AG04450 (cell line): ENCODE data around the gene PLEKHA6. TPM values are rescaled to one million over a fixed set of nuclear protein-coding genes. Genes with fewer than 3 reads are reported as not detected.

ENCODE experiments used
- CTCF ChIA-PET: fragments of 300-600, 350-600 bp; formaldehyde crosslinking; extraction: SDS; loops from one replicate; lab custom pipeline; 2022; ENCODE audit warnings: antibody characterized with exemption, inconsistent platforms; lab: Charles Lee
- POLR2A ChIA-PET: fragments of 350-600 bp; formaldehyde crosslinking; extraction: SDS; loops from one replicate; lab custom pipeline; 2021; ENCODE audit warnings: antibody characterized with exemption, inconsistent platforms; lab: Yijun Ruan, JAX
- DNase-seq: peaks from one replicate; pipeline ENCODE4 v3.0.0-alpha.2; 2011; ENCODE audit warnings: low read depth, low spot score
- H3K27ac ChIP-seq: one replicate; pipeline ENCODE4 v1.5.1; 2012; ENCODE audit warnings: low read depth, low read length, control low read depth
- H3K27me3 ChIP-seq: one replicate; pipeline ENCODE4 v1.6.0; 2012; ENCODE audit warnings: low read length; ENCODE audit not compliant: control insufficient read depth, insufficient read depth
- H3K4me3 ChIP-seq: 2 replicates; pipeline ENCODE4 v1.5.1; 2011; ENCODE audit warnings: mild to moderate bottlenecking, low read depth, low read length, control low read depth
- H3K9me3 ChIP-seq: 2 replicates; pipeline ENCODE4 v1.5.1; 2012; ENCODE audit warnings: low read length; ENCODE audit not compliant: control insufficient read depth, insufficient read depth
- polyA plus RNA-seq: library from polyadenylated mRNA; depleted of rRNA; stranded (reverse); fragments of >200 nt; gene quantifications from 2 replicates; pipeline ENCODE4 v1.2.3, GENCODE V29; 2011
- TF ChIP-seq, protein P1 (sequence below): IDR thresholded peaks from 2 replicates; pipeline ENCODE4 v1.5.1; 2011; ENCODE audit warnings: low read depth, low read length, control low read depth, inconsistent platforms

Gene PLEKHA6
- polyA plus RNA-seq, 1 experiment, result 6.8 TPM

DNA sequence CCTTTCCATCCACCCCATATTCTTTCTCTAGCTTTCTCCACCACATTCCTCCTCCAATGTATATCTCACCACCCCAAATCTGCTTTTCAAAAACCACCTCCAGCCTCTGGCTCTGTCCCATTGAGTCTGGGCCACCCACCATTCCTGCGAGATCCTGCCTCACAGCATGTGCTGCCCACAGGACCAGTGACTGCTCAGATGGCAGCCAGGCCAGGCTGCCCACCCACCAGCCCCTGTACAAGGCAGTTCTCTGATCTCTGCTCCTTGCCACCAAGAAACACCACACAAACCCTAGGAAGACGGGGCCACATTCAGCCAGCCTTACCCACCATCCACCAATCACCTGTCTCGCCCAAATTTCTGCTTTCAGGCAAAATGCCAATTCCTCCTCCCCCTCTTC, 53.7 kb downstream of the PLEKHA6 start:
- no peak for DNase-seq
- ChIA-PET POLR2A (interaction anchor here (0.8 kb wide), 1 partner anchor 175 kb away, joined by 3 read pairs; no protein-coding TSS in a partner anchor), CTCF (interaction anchor here (0.6 to 2.1 kb wide), 2 partner anchors 48 to 58 kb away, joined by 4 to 10 read pairs; no protein-coding TSS in a partner anchor)
- H3K27ac ChIP-seq, result no peak overlapping the region
- H3K4me3 ChIP-seq, result peak overlapping the region; percentile 56
- H3K27me3 ChIP-seq, result no peaks in the 10 kb centered on the region
- no peaks in the 10 kb centered on the region for H3K9me3 ChIP-seq
- TF ChIP-seq, protein P1, sequence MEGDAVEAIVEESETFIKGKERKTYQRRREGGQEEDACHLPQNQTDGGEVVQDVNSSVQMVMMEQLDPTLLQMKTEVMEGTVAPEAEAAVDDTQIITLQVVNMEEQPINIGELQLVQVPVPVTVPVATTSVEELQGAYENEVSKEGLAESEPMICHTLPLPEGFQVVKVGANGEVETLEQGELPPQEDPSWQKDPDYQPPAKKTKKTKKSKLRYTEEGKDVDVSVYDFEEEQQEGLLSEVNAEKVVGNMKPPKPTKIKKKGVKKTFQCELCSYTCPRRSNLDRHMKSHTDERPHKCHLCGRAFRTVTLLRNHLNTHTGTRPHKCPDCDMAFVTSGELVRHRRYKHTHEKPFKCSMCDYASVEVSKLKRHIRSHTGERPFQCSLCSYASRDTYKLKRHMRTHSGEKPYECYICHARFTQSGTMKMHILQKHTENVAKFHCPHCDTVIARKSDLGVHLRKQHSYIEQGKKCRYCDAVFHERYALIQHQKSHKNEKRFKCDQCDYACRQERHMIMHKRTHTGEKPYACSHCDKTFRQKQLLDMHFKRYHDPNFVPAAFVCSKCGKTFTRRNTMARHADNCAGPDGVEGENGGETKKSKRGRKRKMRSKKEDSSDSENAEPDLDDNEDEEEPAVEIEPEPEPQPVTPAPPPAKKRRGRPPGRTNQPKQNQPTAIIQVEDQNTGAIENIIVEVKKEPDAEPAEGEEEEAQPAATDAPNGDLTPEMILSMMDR, result no peak

DNA sequence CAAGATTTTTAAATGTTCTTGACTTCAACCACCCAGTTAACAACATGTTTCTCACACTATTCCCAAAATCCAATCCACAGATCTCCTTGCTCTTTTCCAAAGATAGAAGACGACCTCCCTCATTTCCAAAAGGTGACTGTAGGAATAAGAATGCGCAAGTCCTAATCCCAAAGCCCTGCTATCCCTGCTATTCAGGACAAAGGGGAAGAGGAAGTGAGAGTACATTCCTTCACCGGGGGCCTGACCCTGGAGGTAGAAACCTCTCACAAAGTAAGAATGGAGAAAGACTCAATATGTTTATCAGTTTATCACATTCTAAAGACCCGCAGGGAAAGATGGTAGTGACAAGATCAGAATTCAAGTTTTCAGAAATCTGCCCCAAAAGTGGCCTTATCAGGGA, 55.7 kb downstream of the PLEKHA6 start:
- H3K9me3 ChIP-seq, result no peaks in the 10 kb centered on the region
- DNase-seq, result no peak
- no peaks in the 10 kb centered on the region for H3K27me3 ChIP-seq
- H3K27ac ChIP-seq, result no peak overlapping the region
- ChIA-PET CTCF (interaction anchor here (1.0 kb wide), 1 partner anchor 59 kb away, joined by 3 read pairs; no protein-coding TSS in a partner anchor), POLR2A (no interaction called here)
- H3K4me3 ChIP-seq, result no peak overlapping the region
- TF ChIP-seq, protein P1, result no peak

DNA sequence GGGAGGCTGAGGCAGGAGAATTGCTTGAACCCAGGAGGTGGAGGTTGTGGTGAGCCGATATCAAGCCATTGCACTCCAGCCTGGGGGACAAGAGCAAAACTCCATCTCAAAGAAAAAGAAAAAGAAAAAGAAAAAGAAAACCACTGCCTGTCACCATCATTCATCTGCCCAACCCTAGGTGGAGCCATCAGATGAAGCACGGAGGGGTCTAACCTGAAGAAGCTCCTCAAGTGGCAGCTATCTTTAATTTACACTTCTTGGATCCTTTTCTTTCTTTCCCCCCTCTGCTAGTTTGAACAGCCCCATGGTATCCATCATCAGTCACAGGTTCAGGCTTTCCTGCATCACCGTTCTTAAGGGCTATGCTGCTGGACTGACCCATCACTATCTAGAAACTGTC, 57.0 kb downstream of the PLEKHA6 start:
- Histone ChIP-seq H3K27ac (no peak overlapping the region), H3K4me3 (no peak overlapping the region), H3K9me3 (no peaks in the 10 kb centered on the region), H3K27me3 (no peaks in the 10 kb centered on the region)
- TF ChIP-seq, protein P1, result no peak
- CTCF ChIA-PET, result interaction anchor here (1.0 kb wide), 1 partner anchor 48 kb away, joined by 3 read pairs; no protein-coding TSS in a partner anchor
- DNase-seq, result no peak
- POLR2A ChIA-PET, result no interaction called here

DNA sequence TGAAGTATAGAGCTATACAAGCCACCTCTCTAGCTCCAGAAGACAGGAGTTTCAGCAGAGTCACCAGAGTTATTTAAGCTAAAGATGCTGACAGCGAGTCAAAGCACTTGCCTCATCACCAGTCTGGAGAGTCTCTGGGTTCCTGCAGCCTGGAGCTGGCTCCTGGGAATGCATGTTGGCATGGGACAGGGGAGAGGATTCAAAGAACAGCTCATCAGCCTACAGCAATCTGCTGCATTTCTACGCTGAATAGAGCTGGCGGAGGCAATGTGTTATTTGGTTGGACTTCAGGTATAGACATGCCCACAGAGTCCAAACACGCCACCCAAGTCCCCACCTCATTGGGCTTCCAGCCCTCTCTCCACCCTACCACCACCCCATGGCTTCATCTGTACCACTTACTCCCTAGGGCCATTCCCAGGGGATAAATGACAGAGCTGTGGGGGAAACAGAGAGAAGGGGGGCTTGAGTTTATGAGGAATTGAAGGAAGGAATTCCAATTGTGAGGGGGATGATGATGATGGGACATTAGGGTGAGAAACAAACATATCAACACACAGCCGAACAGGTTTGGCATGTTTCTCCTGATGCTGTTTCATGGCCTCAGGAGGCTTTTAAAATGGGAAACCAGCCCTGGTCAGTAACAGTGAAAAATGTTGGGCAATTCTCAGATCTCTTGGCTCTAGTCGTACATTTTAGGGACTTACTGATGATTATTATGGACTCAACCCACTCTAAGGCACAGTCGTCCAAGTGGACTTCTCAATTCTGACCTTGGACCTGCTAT, 58.4 kb downstream of the PLEKHA6 start:
- POLR2A ChIA-PET, result interaction anchor here (0.8 to 0.9 kb wide), 2 partner anchors 19 to 47 kb away, joined by 3 read pairs; no protein-coding TSS in a partner anchor
- CTCF ChIA-PET, result interaction anchor here (0.7 to 1.2 kb wide), 2 partner anchors 88 to 94 kb away, joined by 3 to 5 read pairs; partner anchors contain the start of gene GOLT1A

More for the DNA sequence above, 58.4 kb downstream of the PLEKHA6 start:
- H3K4me3 ChIP-seq, result no peak overlapping the region
- DNase-seq, result no peak
- no peaks in the 10 kb centered on the region for H3K27me3 ChIP-seq
- H3K27ac ChIP-seq, result no peak overlapping the region
- H3K9me3 ChIP-seq, result no peaks in the 10 kb centered on the region
- TF ChIP-seq, protein P1, result no peak
